BJ (cell line): ENCODE data around the gene SLC30A7. TPM values are rescaled to one million over a fixed set of nuclear protein-coding genes. Genes with fewer than 3 reads are reported as not detected.

Experiments used
- CTCF ChIA-PET: fragments of 350-600 bp; formaldehyde crosslinking; extraction: SDS; loops from one replicate; lab custom pipeline; 2021; ENCODE audit warnings: antibody characterized with exemption, inconsistent platforms; lab: Yijun Ruan, JAX
- POLR2A ChIA-PET: fragments of 300-600 bp; sonication (Branson Sonifier 250); formaldehyde crosslinking; extraction: SDS; loops from one replicate; lab custom pipeline; 2021; ENCODE audit warnings: antibody characterized with exemption; lab: Charles Lee
- DNase-seq: peaks from one replicate; pipeline ENCODE4 v3.0.0-alpha.2; 2011; ENCODE audit warnings: low read depth
- H3K27me3 ChIP-seq: 2 replicates; pipeline ENCODE4 v1.6.0; 2011; ENCODE audit warnings: low read length; ENCODE audit not compliant: control insufficient read depth, insufficient read depth
- H3K36me3 ChIP-seq: 2 replicates; pipeline ENCODE4 v1.5.1; 2011; ENCODE audit warnings: low read length; ENCODE audit not compliant: control insufficient read depth, insufficient read depth
- H3K4me3 ChIP-seq: 2 replicates; pipeline ENCODE4 v1.5.1; 2011; ENCODE audit warnings: low read depth, mild to moderate bottlenecking, control low read depth, low read length
- CTCF ChIP-seq: IDR thresholded peaks from 2 replicates; pipeline ENCODE4 v1.5.1; 2011; ENCODE audit warnings: low read depth, mild to moderate bottlenecking, control low read depth, inconsistent platforms, low read length, moderate library complexity; ENCODE audit not compliant: insufficient read depth
- polyA plus RNA-seq: library from polyadenylated mRNA; depleted of rRNA; stranded (reverse); fragments of >200 nt; gene quantifications from 2 replicates; pipeline ENCODE4 v1.2.3, GENCODE V29; 2011

SLC30A7 gene
- polyA plus RNA-seq, 1 experiment: 4.6 TPM

- no peak for DNase-seq
- Histone ChIP-seq H3K36me3 (no peaks in the 10 kb centered on the region), H3K4me3 (no peak overlapping the region), H3K27me3 (no peaks in the 10 kb centered on the region)
- TF ChIP-seq CTCF: no peak
- ChIA-PET CTCF (interaction anchor here (0.9 kb wide), 1 partner anchor 311 kb away, joined by 3 read pairs; no protein-coding TSS in a partner anchor), POLR2A (no interaction called here)
Observed at GRCh38 chr1:100976936-100977335, 81.0 kb downstream of the SLC30A7 start.

GRCh38 chr1:100979631-100980030 lies 83.7 kb downstream of the SLC30A7 start:
- ChIA-PET POLR2A (interaction anchor here (0.5 kb wide), 1 partner anchor 126 kb away, joined by 3 read pairs; no protein-coding TSS in a partner anchor), CTCF (no interaction called here)
- DNase-seq: no peak
- TF ChIP-seq CTCF: no peak
- no peaks in the 10 kb centered on the region for H3K27me3 ChIP-seq
- no peaks in the 10 kb centered on the region for H3K36me3 ChIP-seq
- no peak overlapping the region for H3K4me3 ChIP-seq

- DNase-seq: no peak
- POLR2A ChIA-PET: no interaction called here
- Histone ChIP-seq H3K4me3 (no peak overlapping the region), H3K27me3 (no peaks in the 10 kb centered on the region), H3K36me3 (no peaks in the 10 kb centered on the region)
- CTCF ChIA-PET: interaction anchor here (0.7 kb wide), 1 partner anchor 12 kb away, joined by 3 read pairs; no protein-coding TSS in a partner anchor
- TF ChIP-seq CTCF: no peak
Observed at GRCh38 chr1:100982793-100983192, 86.9 kb downstream of the SLC30A7 start.

- no peak for DNase-seq
- POLR2A ChIA-PET: no interaction called here
- no peaks in the 10 kb centered on the region for H3K36me3 ChIP-seq
- H3K4me3 ChIP-seq: no peak overlapping the region
- H3K27me3 ChIP-seq: no peaks in the 10 kb centered on the region
- CTCF ChIA-PET: interaction anchor here (1.7 kb wide), 1 partner anchor 251 kb away, joined by 8 read pairs; no protein-coding TSS in a partner anchor
- no peak for TF ChIP-seq CTCF
Observed at GRCh38 chr1:100988121-100988520, 92.2 kb downstream of the SLC30A7 start.

GRCh38 chr1:100989306-100990077 lies 93.6 kb downstream of the SLC30A7 start:
- ChIA-PET CTCF (interaction anchor here (0.9 to 1.4 kb wide), 2 partner anchors 12 to 299 kb away, joined by 4 read pairs; no protein-coding TSS in a partner anchor), POLR2A (no interaction called here)
- Histone ChIP-seq H3K27me3 (no peaks in the 10 kb centered on the region), H3K4me3 (no peak overlapping the region), H3K36me3 (no peaks in the 10 kb centered on the region)
- TF ChIP-seq CTCF: no peak
- peak; percentile 48 for DNase-seq
